A673 (cell line): ENCODE results near the gene GPC1. TPM values are rescaled to one million over a fixed set of nuclear protein-coding genes. Genes with fewer than 3 reads are reported as not detected.

Experiments
- BruUV-seq: library from RNA; stranded (reverse); fragments of 400-500 nt; replicated peaks from 2 replicates; lab custom pipeline; 2021; lab: Mats Ljungman, UMichigan
- CTCF ChIA-PET: fragments of 300-600 bp; sonication (Branson Sonifier 250); formaldehyde crosslinking; loops from one replicate; lab custom pipeline; 2022; ENCODE audit warnings: antibody characterized with exemption; lab: Charles Lee
- POLR2A ChIA-PET: fragments of 300-600 bp; sonication (Branson Sonifier 250); formaldehyde crosslinking; loops from one replicate; lab custom pipeline; 2022; ENCODE audit warnings: antibody characterized with exemption; ENCODE audit not compliant: low non-redundant PET; lab: Charles Lee
- DNase-seq: peaks from one replicate; pipeline ENCODE4 v3.0.0-alpha.2; 2015; ENCODE audit warnings: low spot score
- H3K27ac ChIP-seq: fragments of 200-600 bp; sonication (generic); 2 replicates; pipeline ENCODE4 v1.5.1; 2016; ENCODE audit warnings: mixed run types, low read depth, mild to moderate bottlenecking, mixed read lengths, antibody characterized with exemption, low read length; ENCODE audit not compliant: poor library complexity, severe bottlenecking
- H3K27me3 ChIP-seq: fragments of 200-600 bp; sonication (generic); replicated peaks from 2 replicates; pipeline ENCODE4 v1.6.1; 2017; ENCODE audit warnings: mixed run types, low read depth, mild to moderate bottlenecking, mixed read lengths, antibody characterized with exemption, low read length; ENCODE audit not compliant: insufficient read depth, poor library complexity
- H3K36me3 ChIP-seq: fragments of 200-600 bp; sonication (generic); 2 replicates; pipeline ENCODE4 v1.6.1; 2016; ENCODE audit warnings: mixed run types, mild to moderate bottlenecking, mixed read lengths, antibody characterized with exemption, low read length; ENCODE audit not compliant: insufficient read depth, poor library complexity, severe bottlenecking
- H3K4me1 ChIP-seq: fragments of 200-600 bp; sonication (generic); 2 replicates; pipeline ENCODE4 v1.6.1; 2017; ENCODE audit warnings: mixed run types, mild to moderate bottlenecking, mixed read lengths, antibody characterized with exemption, low read length; ENCODE audit not compliant: insufficient read depth, poor library complexity, severe bottlenecking
- H3K4me3 ChIP-seq: fragments of 200-600 bp; sonication (generic); 2 replicates; pipeline ENCODE4 v1.5.1; 2016; ENCODE audit warnings: low read depth, mixed run types, mild to moderate bottlenecking, mixed read lengths, low read length; ENCODE audit not compliant: poor library complexity, severe bottlenecking
- H3K9me3 ChIP-seq: fragments of 200-600 bp; sonication (generic); 2 replicates; pipeline ENCODE4 v1.6.1; 2016; ENCODE audit warnings: mixed run types, low read depth, mild to moderate bottlenecking, mixed read lengths, antibody characterized with exemption, low read length; ENCODE audit not compliant: poor library complexity, severe bottlenecking
- EZH2 ChIP-seq: fragments of 200-600 bp; sonication (generic); IDR thresholded peaks from 2 replicates; pipeline ENCODE4 v1.6.1; 2017; ENCODE audit warnings: borderline replicate concordance, low read depth, mild to moderate bottlenecking, mixed read lengths, antibody characterized with exemption, low read length; ENCODE audit not compliant: poor library complexity, severe bottlenecking
- intact Hi-C: fragments of 100-400 bp; cut with micrococcal nuclease; formaldehyde crosslinking; loops from one replicate; pipeline ENCODE4 v1.10.0; 2022; ENCODE audit not compliant: unreplicated experiment
- total RNA-seq: library from RNA; stranded (reverse); gene quantifications from 2 replicates; pipeline ENCODE4 v1.2.3, GENCODE V29; 2021
- TF ChIP-seq, protein P1 (sequence below): fragments of 300-800, 200-600 bp; sonication (generic); conservative IDR thresholded peaks from 2 replicates; pipeline ENCODE4 v1.5.1; 2017; ENCODE audit warnings: low read depth, mild to moderate bottlenecking, antibody characterized with exemption, low read length, moderate library complexity, mixed read lengths

The GPC1 gene
- total RNA-seq, 1 experiment from 2014 or later: 21.2 TPM

DNA sequence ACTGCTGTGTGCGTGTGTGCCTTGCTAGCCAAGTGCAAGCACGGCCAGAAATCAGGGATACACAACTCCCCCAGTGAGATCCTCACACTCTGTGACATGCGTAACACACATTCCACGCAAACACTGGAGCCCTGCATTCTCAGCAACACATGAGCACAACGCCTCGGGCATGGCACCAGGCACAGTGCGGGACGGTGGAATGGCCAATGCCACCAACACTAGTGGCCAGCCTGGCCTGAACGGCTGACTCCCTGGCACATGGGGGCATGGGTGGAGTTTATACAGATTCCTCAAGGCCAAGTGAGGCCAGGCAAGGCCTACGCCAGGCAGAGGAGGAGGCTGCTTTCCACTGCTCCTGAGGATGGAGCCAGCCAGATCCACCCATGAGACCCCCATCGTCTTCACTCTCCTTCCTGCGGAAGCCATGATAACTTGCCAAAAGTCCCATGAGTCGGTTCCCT is 66.1 kb downstream of the GPC1 start:
- Histone ChIP-seq H3K4me3 (no peak overlapping the region), H3K9me3 (no peaks in the 10 kb centered on the region), H3K27me3 (no peaks in the 10 kb centered on the region), H3K27ac (no peak overlapping the region), H3K36me3 (no peaks in the 10 kb centered on the region), H3K4me1 (no peaks in the 10 kb centered on the region)
- intact Hi-C loops: no loop called here
- BruUV-seq: no TSS peak
- POLR2A ChIA-PET: no interaction called here
- CTCF ChIA-PET: no interaction called here
- TF ChIP-seq, protein P1, sequence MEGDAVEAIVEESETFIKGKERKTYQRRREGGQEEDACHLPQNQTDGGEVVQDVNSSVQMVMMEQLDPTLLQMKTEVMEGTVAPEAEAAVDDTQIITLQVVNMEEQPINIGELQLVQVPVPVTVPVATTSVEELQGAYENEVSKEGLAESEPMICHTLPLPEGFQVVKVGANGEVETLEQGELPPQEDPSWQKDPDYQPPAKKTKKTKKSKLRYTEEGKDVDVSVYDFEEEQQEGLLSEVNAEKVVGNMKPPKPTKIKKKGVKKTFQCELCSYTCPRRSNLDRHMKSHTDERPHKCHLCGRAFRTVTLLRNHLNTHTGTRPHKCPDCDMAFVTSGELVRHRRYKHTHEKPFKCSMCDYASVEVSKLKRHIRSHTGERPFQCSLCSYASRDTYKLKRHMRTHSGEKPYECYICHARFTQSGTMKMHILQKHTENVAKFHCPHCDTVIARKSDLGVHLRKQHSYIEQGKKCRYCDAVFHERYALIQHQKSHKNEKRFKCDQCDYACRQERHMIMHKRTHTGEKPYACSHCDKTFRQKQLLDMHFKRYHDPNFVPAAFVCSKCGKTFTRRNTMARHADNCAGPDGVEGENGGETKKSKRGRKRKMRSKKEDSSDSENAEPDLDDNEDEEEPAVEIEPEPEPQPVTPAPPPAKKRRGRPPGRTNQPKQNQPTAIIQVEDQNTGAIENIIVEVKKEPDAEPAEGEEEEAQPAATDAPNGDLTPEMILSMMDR: no peak
- no peak for TF ChIP-seq EZH2
- no peak for DNase-seq

DNA sequence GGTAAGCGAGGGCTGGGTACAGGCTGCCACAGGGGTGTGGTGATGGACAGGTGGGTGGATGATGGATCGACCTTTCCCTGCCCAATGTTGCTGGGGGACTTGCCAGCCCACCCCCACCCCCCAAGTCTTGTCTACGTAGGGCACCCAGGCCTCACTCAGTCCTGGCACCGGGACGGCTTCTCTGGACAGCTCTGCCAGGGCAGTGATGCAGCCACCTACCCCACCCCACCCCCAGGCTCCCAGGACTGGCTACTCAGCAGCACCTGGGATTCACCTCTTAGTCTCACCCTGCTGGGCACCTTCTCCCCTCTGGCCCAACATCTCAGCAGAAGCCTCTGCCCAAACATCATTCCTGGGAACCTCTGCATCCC is 66.6 kb downstream of the GPC1 start:
- DNase-seq: no peak
- intact Hi-C loops: no loop called here
- no peak overlapping the region for H3K4me3 ChIP-seq

DNA sequence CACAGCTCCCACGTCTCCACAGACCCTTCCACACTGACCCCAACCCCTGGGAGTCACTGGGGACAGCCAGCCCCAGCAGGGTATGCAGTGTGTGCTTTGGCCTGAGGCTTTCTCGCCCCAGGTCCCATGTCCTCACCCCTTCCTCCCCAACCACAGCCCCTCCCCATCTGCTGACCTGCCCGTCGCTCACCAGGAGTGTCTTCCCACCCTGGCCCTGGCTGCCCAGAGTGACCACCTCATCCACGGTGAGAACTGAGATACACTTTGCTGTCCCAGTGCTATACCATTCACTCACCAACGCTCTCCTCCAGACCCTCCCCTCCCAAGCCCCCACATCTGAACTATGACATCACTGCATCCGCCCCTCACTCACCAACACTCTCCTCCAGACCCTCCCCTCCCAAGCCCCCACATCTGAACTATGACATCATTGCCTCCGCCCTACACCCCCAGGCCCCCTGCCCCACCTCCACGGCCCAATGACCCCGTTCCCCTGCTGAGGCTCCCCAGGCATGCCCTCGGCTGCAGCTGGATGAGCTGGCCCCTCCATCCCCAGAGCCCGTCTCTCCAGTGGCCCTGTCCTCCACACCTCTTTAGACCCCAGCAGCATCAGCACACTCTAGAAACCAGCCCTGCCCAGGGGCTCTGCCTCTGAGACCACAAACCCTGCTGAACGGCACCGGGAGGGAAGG is 67.1 kb downstream of the GPC1 start:
- intact Hi-C loops: no loop called here
- TF ChIP-seq, protein P1: no peak
- no peak for TF ChIP-seq EZH2
- H3K27me3 ChIP-seq: no peaks in the 10 kb centered on the region
- H3K4me1 ChIP-seq: no peaks in the 10 kb centered on the region
- H3K36me3 ChIP-seq: no peaks in the 10 kb centered on the region
- ChIA-PET POLR2A (no interaction called here), CTCF (no interaction called here)
- no peak for DNase-seq
- no TSS peak for BruUV-seq
- H3K4me3 ChIP-seq: no peak overlapping the region
- H3K27ac ChIP-seq: no peak overlapping the region
- no peaks in the 10 kb centered on the region for H3K9me3 ChIP-seq

More for the DNA sequence above, 66.6 kb downstream of the GPC1 start:
- no peaks in the 10 kb centered on the region for H3K9me3 ChIP-seq
- no peaks in the 10 kb centered on the region for H3K27me3 ChIP-seq
- POLR2A ChIA-PET: no interaction called here
- BruUV-seq: no TSS peak
- no peaks in the 10 kb centered on the region for H3K4me1 ChIP-seq
- H3K36me3 ChIP-seq: no peaks in the 10 kb centered on the region
- CTCF ChIA-PET: no interaction called here
- no peak overlapping the region for H3K27ac ChIP-seq
- TF ChIP-seq, protein P1: no peak
- no peak for TF ChIP-seq EZH2
